K562 (cell line): Measurements from ENCODE around the gene ZNF488. TPM values are rescaled to one million over a fixed set of nuclear protein-coding genes. Genes with fewer than 3 reads are reported as not detected.

Source experiments
- CCNT2 ChIP-seq: IDR thresholded peaks from 2 replicates; pipeline ENCODE4 v1.6.1; 2011; ENCODE audit warnings: borderline replicate concordance, low read depth, mild to moderate bottlenecking, moderate library complexity, mixed read lengths, low read length; ENCODE audit not compliant: insufficient read length; ENCODE audit errors: extremely low read depth
- CEBPB ChIP-seq: fragments of 450-650 bp; IDR thresholded peaks from 2 replicates; pipeline ENCODE4 v1.6.1; 2016; ENCODE audit warnings: missing genetic modification characterization, missing compliant biosample characterization
- DIDO1 ChIP-seq: fragments of 450-650 bp; IDR thresholded peaks from 2 replicates; pipeline ENCODE4 v1.6.1; 2016; ENCODE audit warnings: low read depth, missing biosample characterization, missing genetic modification characterization
- FOXA1 ChIP-seq: fragments of 450-650 bp; IDR thresholded peaks from 2 replicates; pipeline ENCODE4 v1.6.1; 2016; ENCODE audit warnings: mild to moderate bottlenecking, borderline replicate concordance
- GABPA ChIP-seq: fragments of 200-800 bp; sonication (Bioruptor generic); conservative IDR thresholded peaks from 2 replicates; pipeline ENCODE4 v1.6.1; 2016; ENCODE audit warnings: low read depth, missing genetic modification characterization, missing compliant biosample characterization
- JUN ChIP-seq, 2 experiments: sonication (generic) in 1 of 2; formaldehyde crosslinking in 1 of 2; IDR thresholded peaks; 2 replicates each; pipeline versions ENCODE4 v1.6.1 to v1.8.0; 2012 to 2022; ENCODE audit warnings: borderline replicate concordance in 2 of 2, mild to moderate bottlenecking in 2 of 2, improper control_type of control experiment in 1 of 2, low read depth in 1 of 2, low read length in 1 of 2, missing genetic modification reagents in 1 of 2
- LEF1 ChIP-seq: fragments of 450-650 bp; IDR thresholded peaks from 2 replicates; pipeline ENCODE4 v1.6.1; 2016; ENCODE audit warnings: mild to moderate bottlenecking
- PHF8 ChIP-seq: fragments of 200-600 bp; sonication (generic); IDR thresholded peaks from 2 replicates; pipeline ENCODE4 v1.6.1; 2012; ENCODE audit warnings: mixed run types, mild to moderate bottlenecking, inconsistent platforms, low read length, moderate library complexity, borderline replicate concordance
- RBBP5 ChIP-seq: fragments of 200-600 bp; sonication (generic); IDR thresholded peaks from 2 replicates; pipeline ENCODE4 v1.6.1; 2012; ENCODE audit warnings: borderline replicate concordance, mild to moderate bottlenecking, low read length, control low read depth, inconsistent platforms; ENCODE audit not compliant: insufficient read depth, poor library complexity, severe bottlenecking
- SRSF1 ChIP-seq: fragments of 200-400 bp; formaldehyde crosslinking; IDR thresholded peaks from 2 replicates; pipeline ENCODE4 v1.6.1; 2017; ENCODE audit warnings: mild to moderate bottlenecking, low read depth, low read length, moderate library complexity
- SRSF9 ChIP-seq: fragments of 200-400 bp; formaldehyde crosslinking; IDR thresholded peaks from 2 replicates; pipeline ENCODE4 v1.6.1; 2017; ENCODE audit warnings: low read depth, low read length, borderline replicate concordance
- TAF1 ChIP-seq: IDR thresholded peaks from 2 replicates; pipeline ENCODE4 v1.6.1; 2011; ENCODE audit warnings: mild to moderate bottlenecking, low read length, moderate library complexity; ENCODE audit not compliant: insufficient read depth, control insufficient read depth, severe bottlenecking; ENCODE audit errors: extremely low read depth
- ZEB2 ChIP-seq: fragments of 450-650 bp; IDR thresholded peaks from 2 replicates; pipeline ENCODE4 v1.6.1; 2016
- ZNF639 ChIP-seq, 2 experiments: fragments of 200-800 bp in 1 of 2; sonication (Bioruptor generic) in 1 of 2; sonication (generic) in 1 of 2; formaldehyde crosslinking in 1 of 2; IDR thresholded peaks in 1 of 2; conservative IDR thresholded peaks in 1 of 2; 2 replicates each; pipeline versions ENCODE4 v1.5.0 to v1.6.1; 2016 to 2020; ENCODE audit warnings: missing compliant biosample characterization in 1 of 2, missing genetic modification characterization in 1 of 2, missing genetic modification reagents in 1 of 2
- ZZZ3 ChIP-seq: fragments of 450-650 bp; IDR thresholded peaks from 2 replicates; pipeline ENCODE4 v1.6.1; 2016; ENCODE audit warnings: antibody characterized with exemption, mild to moderate bottlenecking, moderate library complexity
- polyA plus RNA-seq, 8 experiments: library from polyadenylated mRNA; depleted of rRNA in 4 of 8; stranded (reverse) in 5 of 8; unstranded in 3 of 8; fragments of >200 nt; fragmentation: Nextera tagmentation in 2 of 8; fragmentation: Illumina TruSeq in 1 of 8; extraction: Ambion mirVana in 2 of 8; extraction: Trizol in 1 of 8; gene quantifications; 2 replicates each; pipeline versions ENCODE4 v1.2.1 to v1.2.3, GENCODE V29; 2011 to 2014; ENCODE audit warnings: inconsistent platforms in 1 of 8, missing spikeins in 1 of 8
- total RNA-seq, 7 experiments: library from RNA; depleted of rRNA in 6 of 7; stranded (reverse); fragments of >200 nt in 6 of 7; fragmentation: Illumina TruSeq in 2 of 7; extraction: Trizol in 2 of 7; gene quantifications; 2 replicates each; pipeline versions ENCODE4 v1.2.1 to v1.2.3, GENCODE V29; 2011 to 2021; ENCODE audit warnings: low replicate concordance in 1 of 7
- TF ChIP-seq, protein P1 (sequence below): fragments of 450-650 bp; IDR thresholded peaks from 2 replicates; pipeline ENCODE4 v1.6.1; 2016; ENCODE audit warnings: mild to moderate bottlenecking
- TF ChIP-seq, protein P2 (sequence below): fragments of 250-450 bp; sonication (Bioruptor Pico); IDR thresholded peaks from 2 replicates; pipeline ENCODE4 v1.8.0; 2021; ENCODE audit warnings: moderate library complexity, mild to moderate bottlenecking, inconsistent platforms
- TF ChIP-seq, protein P3 (sequence below): fragments of 450-650 bp; IDR thresholded peaks from 2 replicates; pipeline ENCODE4 v1.7.1; 2018; ENCODE audit warnings: mild to moderate bottlenecking, low read depth; ENCODE audit not compliant: partially characterized antibody

Gene ZNF488
- total and polyA plus RNA-seq, 9 of the 15 experiments (the other 6 are each of a cell fraction or from before 2014, with no cell fraction given): 0.03 to 0.09 (median 0.05) TPM; not detected in 3

- TF ChIP-seq SRSF1 (no peak), ZNF639 (CRISPR knock-in tag; conservative IDR thresholded peaks at IDR 0.05 in 1 of 2, IDR thresholded peaks at IDR 0.05 in 1 of 2) (peak in 1 of 2 experiments; percentile 65; a peak in 2 of 4 replicates), JUN (IDR thresholded peaks at IDR 0.05; ENCODE audit: borderline replicate concordance, low read depth, low read length) (no peak), JUN (CRISPR knock-in tag; IDR thresholded peaks at IDR 0.05; ENCODE audit: borderline replicate concordance) (no peak), SRSF9 (no peak), TAF1 (no peak), LEF1 (peak; percentile 55; the same call in 1 of the 2 replicates), RBBP5 (peak; percentile 64), CEBPB (tag) (no peak), GABPA (tag) (peak; percentile 66), PHF8 (peak; percentile 11; the same call in 1 of the 2 replicates), CCNT2 (no peak), DIDO1 (tag) (no peak), ZEB2 (no peak), ZZZ3 (no peak), FOXA1 (no peak)
- TF ChIP-seq, protein P1, sequence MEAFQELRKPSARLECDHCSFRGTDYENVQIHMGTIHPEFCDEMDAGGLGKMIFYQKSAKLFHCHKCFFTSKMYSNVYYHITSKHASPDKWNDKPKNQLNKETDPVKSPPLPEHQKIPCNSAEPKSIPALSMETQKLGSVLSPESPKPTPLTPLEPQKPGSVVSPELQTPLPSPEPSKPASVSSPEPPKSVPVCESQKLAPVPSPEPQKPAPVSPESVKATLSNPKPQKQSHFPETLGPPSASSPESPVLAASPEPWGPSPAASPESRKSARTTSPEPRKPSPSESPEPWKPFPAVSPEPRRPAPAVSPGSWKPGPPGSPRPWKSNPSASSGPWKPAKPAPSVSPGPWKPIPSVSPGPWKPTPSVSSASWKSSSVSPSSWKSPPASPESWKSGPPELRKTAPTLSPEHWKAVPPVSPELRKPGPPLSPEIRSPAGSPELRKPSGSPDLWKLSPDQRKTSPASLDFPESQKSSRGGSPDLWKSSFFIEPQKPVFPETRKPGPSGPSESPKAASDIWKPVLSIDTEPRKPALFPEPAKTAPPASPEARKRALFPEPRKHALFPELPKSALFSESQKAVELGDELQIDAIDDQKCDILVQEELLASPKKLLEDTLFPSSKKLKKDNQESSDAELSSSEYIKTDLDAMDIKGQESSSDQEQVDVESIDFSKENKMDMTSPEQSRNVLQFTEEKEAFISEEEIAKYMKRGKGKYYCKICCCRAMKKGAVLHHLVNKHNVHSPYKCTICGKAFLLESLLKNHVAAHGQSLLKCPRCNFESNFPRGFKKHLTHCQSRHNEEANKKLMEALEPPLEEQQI: no peak
- TF ChIP-seq, protein P2, sequence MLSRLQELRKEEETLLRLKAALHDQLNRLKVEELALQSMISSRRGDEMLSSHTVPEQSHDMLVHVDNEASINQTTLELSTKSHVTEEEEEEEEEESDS: no peak
- TF ChIP-seq, protein P3, sequence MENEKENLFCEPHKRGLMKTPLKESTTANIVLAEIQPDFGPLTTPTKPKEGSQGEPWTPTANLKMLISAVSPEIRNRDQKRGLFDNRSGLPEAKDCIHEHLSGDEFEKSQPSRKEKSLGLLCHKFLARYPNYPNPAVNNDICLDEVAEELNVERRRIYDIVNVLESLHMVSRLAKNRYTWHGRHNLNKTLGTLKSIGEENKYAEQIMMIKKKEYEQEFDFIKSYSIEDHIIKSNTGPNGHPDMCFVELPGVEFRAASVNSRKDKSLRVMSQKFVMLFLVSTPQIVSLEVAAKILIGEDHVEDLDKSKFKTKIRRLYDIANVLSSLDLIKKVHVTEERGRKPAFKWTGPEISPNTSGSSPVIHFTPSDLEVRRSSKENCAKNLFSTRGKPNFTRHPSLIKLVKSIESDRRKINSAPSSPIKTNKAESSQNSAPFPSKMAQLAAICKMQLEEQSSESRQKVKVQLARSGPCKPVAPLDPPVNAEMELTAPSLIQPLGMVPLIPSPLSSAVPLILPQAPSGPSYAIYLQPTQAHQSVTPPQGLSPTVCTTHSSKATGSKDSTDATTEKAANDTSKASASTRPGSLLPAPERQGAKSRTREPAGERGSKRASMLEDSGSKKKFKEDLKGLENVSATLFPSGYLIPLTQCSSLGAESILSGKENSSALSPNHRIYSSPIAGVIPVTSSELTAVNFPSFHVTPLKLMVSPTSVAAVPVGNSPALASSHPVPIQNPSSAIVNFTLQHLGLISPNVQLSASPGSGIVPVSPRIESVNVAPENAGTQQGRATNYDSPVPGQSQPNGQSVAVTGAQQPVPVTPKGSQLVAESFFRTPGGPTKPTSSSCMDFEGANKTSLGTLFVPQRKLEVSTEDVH: no peak
These were observed 47.5 kb downstream of the ZNF488 start (continued) for GRCh38 chr10:47336387-47337134.
